Left ventricle myocardium superior (tissue), 1 donor: ENCODE measurements around the gene ZNF789. TPM values are rescaled to one million over a fixed set of nuclear protein-coding genes. Genes with fewer than 3 reads are reported as not detected.

Experiments used
- ATAC-seq: fragments of 200-7000 bp; cut with Tn5 transposase; one replicate; pipeline ENCODE4 v1.9.1; 2020; ENCODE audit warnings: mild to moderate bottlenecking, moderate library complexity
- DNase-seq: peaks from one replicate; pipeline ENCODE4 v3.0.0-alpha.2; 2020
- intact Hi-C: fragments of 100-400 bp; cut with micrococcal nuclease; formaldehyde crosslinking; loops from one replicate; pipeline ENCODE4 v1.11.0; 2022
- total RNA-seq: library from RNA; stranded (reverse); fragmentation: NEBNext Ultra II Directional; extraction: Animal tissue kit (Norgen Biotek cat#: 25700); gene quantifications from one replicate; pipeline ENCODE4 v1.2.1, GENCODE V29; 2021
- donor health status: DM: no; HTN: yes; CAD: no; lungs with severe emphysema.

The ZNF789 gene
- total RNA-seq, 1 donor from 2014 or later: 2.9 TPM

DNA sequence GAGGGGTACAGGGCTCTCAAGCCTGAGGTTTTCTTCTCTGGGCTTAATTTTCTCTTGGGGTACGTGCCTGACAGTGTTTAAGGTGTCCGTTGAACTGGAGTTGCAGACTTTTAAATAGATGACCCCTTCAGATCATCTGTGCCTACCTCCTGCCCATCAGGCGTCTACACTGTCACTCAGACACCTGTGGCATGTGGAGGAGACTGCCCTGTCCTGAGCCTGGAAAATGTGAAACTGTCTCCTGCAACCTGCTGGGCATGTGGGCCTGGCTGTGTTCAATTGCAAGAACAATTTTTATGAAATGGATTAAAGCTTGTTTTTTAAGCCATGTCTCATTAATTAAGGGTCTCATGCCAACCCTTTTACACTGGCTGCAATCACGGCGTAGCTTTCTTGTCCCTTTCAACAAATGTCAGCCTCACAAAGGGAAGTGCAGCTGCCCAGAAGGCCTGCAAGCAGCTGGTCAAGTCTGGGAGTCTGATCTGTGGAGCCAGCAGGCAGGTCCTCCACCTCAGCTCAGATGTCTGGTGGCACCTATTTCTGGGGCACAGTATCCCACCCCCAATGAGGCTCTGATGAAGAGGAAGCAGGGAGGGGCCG, 15.5 kb upstream of the ZNF789 start:
- ATAC-seq (no peak), DNase-seq (no peak)
- intact Hi-C loops: no loop called here

DNA sequence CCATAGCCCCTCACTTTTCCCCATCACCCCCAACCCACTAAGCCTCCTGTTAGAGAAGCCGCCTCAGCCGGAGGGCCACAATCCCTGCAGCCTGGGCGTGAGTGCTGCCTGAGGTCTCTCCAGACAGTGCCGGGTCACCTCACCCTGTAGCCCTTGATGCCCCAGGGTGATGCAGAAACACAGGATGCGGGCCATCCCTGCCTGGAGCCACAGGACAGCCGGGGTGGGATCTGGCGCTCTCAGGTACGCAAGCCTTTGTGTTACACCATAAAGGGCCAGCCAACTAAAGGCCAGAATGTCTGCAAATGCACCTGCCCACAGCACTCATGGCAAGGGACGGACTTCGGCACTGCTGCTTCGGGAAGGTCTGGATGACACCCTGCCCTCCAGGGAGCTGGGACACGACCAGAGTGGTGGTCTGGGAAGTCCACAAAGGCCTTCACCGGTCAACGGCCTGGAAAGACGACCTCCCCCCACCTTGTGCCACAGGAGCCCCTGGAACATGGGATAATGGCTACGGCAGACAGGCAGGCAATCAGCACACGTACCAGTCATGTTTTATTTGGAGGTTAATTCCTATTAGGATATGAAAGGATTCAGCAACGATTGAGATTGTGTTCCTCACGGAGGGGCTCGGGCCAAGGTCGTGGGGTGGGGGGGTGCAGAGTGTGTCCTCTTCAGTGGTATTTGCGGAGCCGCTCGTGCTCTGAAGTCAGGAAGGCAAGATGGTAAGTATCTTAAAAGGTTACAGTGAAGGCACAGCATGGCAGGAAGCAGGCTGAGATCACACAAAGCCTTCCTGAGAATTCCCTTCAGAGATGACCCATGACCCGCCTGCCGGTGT, 14.8 kb upstream of the ZNF789 start:
- intact Hi-C loops: no loop called here
- DNase-seq: no peak
- no peak for ATAC-seq

DNA sequence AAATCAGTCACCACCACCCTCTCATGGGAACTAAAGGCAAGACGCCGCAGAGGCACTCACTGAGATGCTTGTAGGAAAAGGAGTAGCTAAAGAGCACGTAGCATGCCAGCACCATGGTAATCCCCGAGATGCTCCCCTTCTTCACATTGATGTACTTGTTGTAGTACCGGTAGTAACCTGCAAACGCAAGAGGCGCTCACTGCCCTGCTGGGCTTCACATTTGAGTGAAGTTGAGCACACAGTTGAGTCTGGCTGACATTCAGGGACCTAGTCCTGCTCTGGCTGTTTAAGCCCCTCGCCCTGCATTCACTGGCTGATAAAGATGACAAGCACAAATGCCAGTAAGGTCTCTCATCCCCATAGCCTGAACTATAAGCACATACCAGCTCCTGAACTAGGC, 13.6 kb upstream of the ZNF789 start:
- DNase-seq (no peak), ATAC-seq (no peak)
- intact Hi-C loops: no loop called here

DNA sequence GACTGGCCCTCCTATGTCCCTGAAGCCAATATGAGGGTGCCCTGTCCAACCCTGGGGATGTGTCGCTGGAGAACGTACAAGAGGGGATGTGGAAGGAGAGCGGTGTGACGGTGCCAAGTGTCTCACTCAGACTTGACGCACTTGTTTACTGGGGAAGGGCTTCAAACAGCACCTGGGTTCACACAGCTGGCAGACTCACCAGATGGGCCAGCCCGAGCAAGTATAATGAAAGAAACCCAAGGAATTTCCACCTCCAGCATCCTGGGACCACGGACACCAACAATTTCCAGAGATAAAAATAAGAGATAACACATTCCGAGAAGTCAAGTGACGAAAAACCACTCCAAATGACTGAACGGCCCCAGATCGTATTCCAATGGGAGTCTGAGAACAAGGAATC, 12.0 kb upstream of the ZNF789 start:
- DNase-seq: no peak
- intact Hi-C loops: no loop called here
- ATAC-seq: peak; percentile 5

DNA sequence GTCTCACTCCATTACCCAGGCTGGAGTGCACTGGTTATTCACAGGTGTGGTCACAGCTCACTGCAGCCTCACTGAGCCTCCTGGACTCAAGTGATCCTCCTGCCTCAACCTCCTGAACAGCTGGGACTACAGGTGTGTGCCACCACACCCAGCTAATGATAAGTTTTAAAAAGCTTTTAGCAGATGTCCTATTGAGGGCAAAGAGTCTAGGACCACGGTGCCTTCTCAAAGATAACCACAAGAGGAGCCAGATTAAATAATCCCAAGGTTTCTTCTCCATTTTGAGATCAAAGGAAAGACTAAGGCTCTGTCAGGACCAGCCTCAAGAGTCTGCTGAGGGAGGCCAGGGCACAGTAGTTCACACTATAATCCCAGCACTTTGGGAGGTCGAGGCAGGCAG, 11.5 kb upstream of the ZNF789 start:
- no peak for DNase-seq
- no peak for ATAC-seq
- intact Hi-C loops: no loop called here

DNA sequence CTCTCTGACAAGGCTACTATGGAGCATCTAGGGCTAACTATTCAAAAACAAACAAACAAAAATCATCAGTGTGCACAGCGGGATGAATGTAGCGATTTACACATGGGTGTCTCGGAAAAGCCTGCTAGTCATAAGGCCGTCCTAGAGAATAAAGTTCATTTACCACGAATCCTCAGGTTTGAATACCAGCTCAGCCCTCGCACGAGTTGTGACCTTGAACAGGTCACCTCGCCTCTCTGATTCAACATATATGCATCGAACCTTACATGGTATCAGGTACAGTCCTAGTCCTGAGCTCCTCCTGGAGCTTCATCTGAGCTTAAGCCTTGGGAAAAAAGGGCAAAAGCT, 7.3 kb upstream of the ZNF789 start:
- ATAC-seq (peak; percentile 17), DNase-seq (no peak)
- intact Hi-C loops: no loop called here

DNA sequence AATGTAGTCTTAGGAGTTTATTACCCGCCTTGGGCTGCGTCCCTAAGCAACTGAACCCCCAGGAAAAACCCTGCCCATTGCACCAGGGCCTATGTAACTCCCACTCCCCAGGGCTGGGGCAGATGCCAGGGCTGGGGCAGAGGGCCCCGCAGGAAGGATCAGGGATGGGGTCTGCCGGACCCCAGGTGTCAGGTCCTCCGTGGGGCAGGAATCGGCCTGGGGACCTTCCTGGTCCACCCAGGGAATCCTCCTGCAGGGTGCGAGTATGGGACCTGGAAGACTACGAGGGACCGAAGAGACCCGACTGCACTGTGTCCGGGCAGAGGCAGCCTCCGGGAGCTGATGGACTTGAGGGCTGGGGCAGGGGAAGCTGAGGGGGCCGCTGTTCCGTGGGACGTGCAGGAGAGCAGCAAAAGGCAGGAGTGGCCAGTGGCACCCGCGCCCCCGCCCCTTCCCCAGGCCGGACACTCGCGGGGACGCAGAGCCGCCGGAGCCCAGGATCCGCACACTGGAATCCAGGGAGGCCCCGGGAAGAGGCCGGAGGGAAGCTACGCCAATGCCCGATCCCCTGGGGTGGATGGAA, 4.3 kb upstream of the ZNF789 start:
- intact Hi-C loops: no loop called here
- ATAC-seq (no peak), DNase-seq (no peak)

DNA sequence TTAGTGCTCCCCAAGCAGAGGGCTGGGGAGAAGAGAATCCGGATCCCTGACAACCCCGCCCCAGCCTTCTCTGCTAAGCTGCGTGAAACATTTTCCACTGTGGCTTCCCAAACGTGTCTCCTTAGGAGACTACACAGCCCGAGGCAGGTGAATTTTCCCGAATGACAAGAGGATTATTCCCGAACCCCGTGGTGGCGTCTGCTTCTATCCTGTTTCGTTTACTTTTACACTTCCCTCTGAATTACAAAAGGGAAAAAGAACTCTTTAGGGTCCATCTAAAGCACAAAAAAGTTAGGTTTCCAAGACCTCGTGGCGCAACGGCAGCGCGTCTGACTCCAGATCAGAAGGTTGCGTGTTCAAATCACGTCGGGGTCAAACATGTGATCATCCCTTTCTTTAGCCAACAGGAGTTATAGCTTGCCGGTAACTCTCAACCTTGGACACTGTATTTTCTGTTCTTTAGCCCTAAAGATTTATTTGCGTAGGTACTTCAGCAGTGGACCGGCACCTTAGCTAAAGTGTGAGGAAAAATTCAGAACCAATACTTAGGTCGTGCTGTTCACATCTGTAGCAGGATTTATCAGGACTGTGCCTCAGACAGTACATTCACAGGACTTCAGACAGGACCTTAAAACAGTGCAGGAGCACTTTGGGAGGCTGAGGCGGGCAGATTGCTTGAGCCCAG, 3.2 kb upstream of the ZNF789 start:
- intact Hi-C loops: no loop called here

DNA sequence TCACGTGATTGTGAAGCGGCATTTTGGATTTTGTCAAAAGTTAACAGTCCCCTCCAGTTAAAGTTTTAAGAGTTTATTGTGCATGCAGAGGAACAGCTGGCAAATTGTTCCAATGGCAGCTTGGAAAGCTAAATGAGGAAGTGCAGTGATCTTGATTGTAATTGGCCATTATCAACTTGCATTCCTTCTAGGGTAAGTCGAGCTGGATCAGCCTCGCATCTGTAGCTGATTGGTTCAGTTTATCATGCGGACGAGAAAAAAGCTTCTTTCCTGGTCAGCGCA, 566 bp downstream of the ZNF789 start:
- intact Hi-C loops: no loop called here
- no peak for ATAC-seq
- DNase-seq: no peak

More for the DNA sequence above, 3.2 kb upstream of the ZNF789 start:
- no peak for DNase-seq
- no peak for ATAC-seq

DNA sequence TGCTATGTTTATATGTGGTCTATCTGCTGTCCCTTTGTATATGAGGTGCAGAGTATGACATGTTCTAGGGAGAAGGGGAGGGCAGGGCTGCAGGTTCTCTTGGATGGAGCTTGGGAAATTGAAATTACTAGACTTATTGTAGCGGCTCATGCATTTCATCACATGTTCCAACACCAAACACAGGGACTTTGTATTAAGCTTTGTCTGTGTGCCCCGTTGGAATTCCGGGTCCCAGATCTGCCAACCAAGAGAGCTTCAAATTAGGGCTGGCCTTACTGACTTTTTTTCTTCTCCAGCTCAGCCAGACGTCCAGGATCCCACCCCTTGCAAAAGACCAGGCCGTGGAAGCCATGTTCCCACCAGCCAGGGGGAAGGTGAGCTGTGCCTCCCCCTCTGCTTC, 3.4 kb downstream of the ZNF789 start:
- DNase-seq (no peak), ATAC-seq (no peak)
- intact Hi-C loops: no loop called here

DNA sequence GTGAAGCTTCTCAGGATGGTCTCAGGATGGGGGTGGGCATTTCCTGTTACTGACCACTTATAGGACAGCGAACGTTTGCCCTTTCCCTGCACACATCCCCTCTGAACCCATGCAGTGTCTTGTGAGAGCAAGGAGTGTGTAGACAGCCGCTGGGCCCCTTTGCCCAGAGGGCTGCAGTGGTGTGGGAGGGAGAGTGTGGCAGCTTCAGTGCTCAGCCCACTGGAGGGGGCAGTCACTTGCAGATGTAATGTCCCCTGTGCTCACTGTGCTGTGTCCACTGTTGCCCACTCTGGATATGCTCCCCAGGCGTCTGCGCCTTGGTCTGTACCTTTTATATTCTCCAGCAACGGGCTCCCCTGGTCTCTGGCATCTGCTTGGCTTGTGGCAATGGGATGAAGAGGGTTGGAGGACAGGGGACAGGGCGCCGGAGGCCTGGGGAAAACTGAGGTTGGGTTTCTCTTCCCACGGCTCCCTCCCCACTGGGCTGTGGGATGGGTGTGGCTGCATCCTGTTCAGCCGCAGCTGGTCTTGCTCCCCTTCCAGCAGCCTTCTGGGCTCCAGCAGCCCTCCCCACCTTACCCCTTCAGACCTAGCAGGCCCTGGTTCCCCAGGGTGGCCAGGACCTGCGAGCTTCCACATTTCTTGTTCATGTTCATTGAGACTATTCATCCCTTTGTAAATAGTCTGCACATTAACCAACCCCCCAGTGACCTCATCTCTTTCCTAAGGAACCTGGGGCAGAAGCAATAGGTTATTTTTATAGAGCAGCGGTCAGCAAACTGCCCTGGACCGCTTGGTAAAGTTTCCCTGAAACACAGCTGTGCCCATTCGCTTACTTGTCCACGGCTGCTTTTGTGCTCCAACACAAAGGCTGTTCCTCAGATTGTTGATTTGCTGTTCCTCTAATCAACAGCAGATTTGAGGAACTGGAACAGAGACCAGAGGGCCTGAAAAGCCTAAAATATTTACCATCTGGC, 6.1 kb downstream of the ZNF789 start:
- intact Hi-C loops: no loop called here
- DNase-seq (no peak), ATAC-seq (peak; percentile 50)

DNA sequence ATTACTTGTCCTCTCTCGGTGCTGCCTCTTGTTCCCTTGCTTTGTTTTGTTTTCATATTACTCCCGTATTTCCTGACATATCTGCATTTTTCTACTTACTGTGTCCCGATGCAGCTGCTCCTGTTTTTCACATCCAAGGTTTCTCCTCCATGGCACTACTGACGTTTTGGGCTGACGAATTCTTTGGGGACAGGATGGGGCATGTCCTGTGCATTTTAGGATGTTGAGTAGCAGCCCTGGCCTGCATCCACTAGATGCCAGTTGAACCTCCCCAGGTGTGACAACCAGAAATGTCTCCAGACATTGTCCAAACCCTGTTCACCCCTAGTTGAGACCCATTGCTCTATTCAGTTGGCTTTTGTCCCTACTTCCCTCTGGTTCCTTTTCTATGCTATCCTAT, 12.4 kb downstream of the ZNF789 start:
- no peak for ATAC-seq
- intact Hi-C loops: no loop called here
- DNase-seq: no peak

DNA sequence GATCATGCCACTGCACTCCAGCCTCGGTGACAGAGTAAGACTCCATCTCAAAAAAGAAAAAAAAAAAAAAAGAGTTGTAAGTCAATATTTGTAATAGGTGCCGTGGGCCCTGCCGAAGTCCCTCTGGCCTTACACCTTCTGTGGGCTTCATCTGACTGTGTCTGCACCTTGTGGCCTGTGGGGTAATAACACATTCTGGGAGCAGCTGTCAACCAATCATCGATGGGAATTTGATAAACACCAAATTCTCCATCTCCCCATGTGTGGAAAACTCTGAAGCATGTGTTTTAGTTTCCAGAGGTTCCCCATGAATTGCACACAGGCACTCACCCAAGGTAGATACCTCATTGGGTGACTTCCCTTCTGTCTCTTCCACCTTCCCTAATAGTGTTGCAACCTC, 16.5 kb downstream of the ZNF789 start:
- intact Hi-C loops: no loop called here

DNA sequence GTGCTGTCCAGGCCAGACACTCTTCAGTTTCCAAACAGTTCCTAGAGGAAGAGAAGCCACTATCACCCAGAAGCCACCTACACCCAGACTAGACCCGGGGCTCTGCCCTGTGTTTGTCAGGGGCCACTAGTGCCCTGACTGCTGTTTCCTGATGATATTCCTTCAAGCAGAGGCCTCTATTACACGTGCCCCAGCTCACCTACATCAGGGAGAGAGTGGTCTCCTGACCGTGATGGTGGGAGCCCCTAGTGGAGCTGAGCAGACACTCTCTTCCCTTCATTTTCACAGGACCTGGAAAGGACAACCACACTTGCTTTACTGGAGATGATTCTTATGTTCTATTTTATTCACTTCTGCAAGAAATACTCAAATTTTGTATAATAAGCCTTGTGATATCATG, 18.2 kb downstream of the ZNF789 start:
- intact Hi-C loops: no loop called here
- no peak for ATAC-seq

More for the DNA sequence above, 16.5 kb downstream of the ZNF789 start:
- ATAC-seq: no peak
- DNase-seq: no peak

DNA sequence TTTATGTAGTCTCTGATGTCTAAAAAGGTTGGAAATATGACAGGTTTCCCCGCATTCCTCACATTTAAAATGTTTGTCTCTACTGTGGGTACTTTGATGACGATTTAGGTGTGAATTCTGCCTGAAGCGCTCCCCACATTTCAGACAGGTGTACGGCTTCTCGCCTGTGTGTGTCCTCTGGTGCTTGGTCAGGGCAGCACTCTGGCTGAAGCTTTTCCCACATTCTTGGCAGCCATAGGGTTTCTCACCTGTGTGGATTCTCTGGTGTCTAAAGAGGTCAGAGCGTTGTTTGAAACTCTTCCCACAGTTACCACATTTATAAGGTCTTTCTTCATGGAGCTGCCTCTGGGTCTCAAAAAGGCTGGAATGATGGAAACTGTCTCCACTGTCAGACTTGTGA, 21.1 kb downstream of the ZNF789 start:
- DNase-seq (no peak), ATAC-seq (no peak)
- intact Hi-C loops: no loop called here

More for the DNA sequence above, 18.2 kb downstream of the ZNF789 start:
- no peak for DNase-seq

DNA sequence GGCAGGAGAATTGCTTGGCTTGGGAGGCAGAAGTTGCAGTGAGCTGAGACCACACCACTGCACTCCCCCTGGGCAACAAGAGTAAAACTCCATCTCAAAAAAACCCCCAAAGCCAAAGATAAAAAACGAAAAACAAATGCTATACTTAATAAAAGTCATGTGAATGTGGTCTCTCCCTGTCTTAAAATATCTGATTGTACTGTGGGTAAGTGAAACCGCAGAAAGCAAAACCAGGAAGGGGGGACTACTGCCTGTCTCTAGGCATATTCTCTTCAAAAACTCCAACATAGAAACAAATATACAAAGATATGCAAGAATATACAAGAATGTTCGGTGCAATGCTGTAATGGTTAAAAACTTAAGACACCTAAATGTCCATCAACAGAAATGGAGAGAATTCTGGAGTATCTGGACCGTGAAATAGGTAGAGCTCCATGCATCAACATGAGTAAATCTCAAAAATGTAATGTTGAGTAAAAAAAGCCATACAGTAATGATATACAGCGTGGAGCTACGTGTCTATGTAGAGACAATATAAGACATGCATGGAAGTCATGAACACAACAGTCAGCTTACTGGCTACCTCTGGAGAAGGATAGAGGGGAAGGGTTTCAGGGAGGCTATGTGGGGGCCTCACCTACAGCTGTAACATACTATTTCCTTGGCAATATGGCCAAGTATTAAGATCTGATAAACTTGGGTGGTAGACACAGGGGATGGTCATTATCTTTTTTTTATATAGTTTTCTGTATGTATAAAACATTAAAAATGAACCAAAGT, 25.3 kb downstream of the ZNF789 start:
- ATAC-seq: no peak
- DNase-seq: no peak
- intact Hi-C loops: no loop called here

DNA sequence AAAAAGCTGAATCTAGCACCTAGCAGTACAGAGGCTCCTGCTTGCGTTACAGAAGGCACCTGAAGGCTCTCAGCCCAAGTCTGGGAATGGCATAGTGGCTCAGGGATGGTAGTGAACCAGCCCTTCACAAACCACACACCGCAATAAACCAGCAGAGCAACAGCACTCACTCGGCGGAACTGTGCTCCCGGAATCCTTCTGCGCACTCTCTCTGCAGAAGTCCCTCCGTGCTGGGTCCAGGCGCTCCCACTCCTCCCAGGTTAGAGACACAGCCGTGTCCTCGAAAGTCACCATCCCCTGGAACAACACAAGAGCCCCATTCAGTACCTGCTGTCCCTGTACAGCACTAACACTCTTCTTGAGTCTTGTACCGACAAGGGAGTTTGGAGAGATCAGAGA, 25.9 kb downstream of the ZNF789 start:
- DNase-seq: no peak
- intact Hi-C loops: no loop called here
- ATAC-seq: no peak

DNA sequence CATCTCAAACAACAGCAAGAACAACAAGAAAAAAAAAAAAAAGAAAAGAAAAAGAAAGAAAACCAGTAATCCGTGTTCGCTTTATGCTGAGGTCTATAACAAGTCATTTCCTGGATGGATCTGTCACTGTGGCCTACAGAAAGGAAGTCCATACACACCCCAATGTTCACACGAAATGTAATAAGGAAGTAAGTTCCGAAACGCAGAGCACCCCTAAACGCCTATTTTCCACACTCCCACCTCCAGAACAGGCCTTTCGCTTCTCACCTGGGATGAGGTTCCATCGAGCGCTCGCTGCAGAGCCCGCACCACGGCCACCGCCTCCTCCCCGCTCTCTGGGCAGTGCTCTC, 26.7 kb downstream of the ZNF789 start:
- intact Hi-C loops: no loop called here
- no peak for DNase-seq
- no peak for ATAC-seq
